Right ventricle myocardium inferior (tissue), 1 donor: ENCODE measurements around the gene TMIE. TPM values are rescaled to one million over a fixed set of nuclear protein-coding genes. Genes with fewer than 3 reads are reported as not detected.
"Not testable (repeated sequence)": the region's sequence is repeated elsewhere in the genome, so short reads cannot be mapped to it uniquely, and the experiment has no call there.

Source experiments
- ATAC-seq: fragments of 200-7000 bp; cut with Tn5 transposase; one replicate; pipeline ENCODE4 v1.9.1; 2020; ENCODE audit warnings: mild to moderate bottlenecking, moderate library complexity
- DNase-seq: peaks from one replicate; pipeline ENCODE4 v3.0.0; 2021; ENCODE audit errors: missing footprints
- intact Hi-C: fragments of 100-400 bp; cut with DNase I; formaldehyde crosslinking; loops from one replicate; pipeline ENCODE4 v1.11.0; 2022
- total RNA-seq: library from RNA; stranded (reverse); fragmentation: NEBNext Ultra II Directional; extraction: Animal tissue kit (Norgen Biotek cat#: 25700); gene quantifications from one replicate; pipeline ENCODE4 v1.2.1, GENCODE V29; 2021
- donor health status: DM: no; HTN: yes; CAD: no; lungs with severe emphysema.

TMIE gene
- total RNA-seq, 1 donor from 2014 or later: 0.89 TPM

GRCh38 chr3:46702246-46703012 lies 1.2 kb downstream of the TMIE start:
- ATAC-seq: no peak

GRCh38 chr3:46703013-46703520 lies 1.9 kb downstream of the TMIE start:
- ATAC-seq (no peak), DNase-seq (peak; percentile 15)
- intact Hi-C loops: loop anchor here (10.0 kb wide), 1 partner anchor 302 kb away; no protein-coding TSS in a partner anchor

More at GRCh38 chr3:46702246-46703012, 1.2 kb downstream of the TMIE start:
- peak; percentile 27 for DNase-seq
- intact Hi-C loops: loop anchor here (10.0 kb wide), 1 partner anchor 302 kb away; no protein-coding TSS in a partner anchor

DNA sequence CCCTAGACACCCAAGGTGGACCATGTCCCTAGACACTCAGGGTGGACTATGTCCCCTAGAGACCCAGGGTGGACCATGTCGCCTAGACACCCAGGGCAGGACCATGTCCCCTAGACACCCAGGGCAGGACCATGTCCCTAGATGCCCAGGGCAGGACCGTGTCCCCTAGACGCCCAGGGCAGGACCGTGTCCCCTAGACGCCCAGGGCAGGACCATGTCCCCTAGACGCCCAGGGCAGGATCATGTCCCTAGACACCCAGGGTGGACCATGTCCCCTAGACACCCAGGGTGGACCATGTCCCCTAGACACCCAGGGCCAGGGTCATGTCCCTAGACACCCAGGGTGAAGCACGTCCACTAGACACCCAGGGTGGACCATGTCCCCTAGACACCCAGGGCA lies 3.2 kb downstream of the TMIE start:
- ATAC-seq: not testable (repeated sequence)
- intact Hi-C loops: loop anchor here (10.0 kb wide), 1 partner anchor 300 kb away; no protein-coding TSS in a partner anchor

DNA sequence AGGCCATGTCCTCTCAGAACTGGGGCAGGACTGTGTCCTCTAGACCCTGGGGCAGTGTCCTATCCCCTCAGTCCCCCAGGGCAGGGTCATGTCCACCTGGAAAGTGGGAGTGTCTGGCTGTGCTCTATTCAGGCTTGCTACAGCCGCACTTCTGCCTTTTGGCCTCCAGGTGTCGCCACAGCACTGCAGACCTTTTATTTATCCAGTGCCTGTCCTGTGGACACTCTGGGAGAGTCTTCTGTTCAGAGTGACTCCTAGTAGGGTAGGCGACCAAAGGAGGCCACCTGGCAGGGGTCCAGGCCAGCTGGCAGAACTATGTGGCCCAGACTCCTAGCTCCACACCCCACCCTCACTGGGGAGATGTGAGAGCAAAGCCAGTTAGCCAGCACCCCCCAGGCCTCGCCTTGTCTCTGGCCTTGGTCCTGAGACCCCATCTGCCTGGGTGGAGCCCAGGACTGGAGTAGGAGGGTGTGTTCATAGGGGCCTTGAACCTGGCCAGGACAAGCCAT lies 3.9 kb downstream of the TMIE start:
- intact Hi-C loops: loop anchor here (1.0 to 10.0 kb wide), 4 partner anchors 142 to 300 kb away; no protein-coding TSS in a partner anchor
- ATAC-seq: peak; percentile 85
- DNase-seq: peak; percentile 85

More for the DNA sequence above, 3.2 kb downstream of the TMIE start:
- not testable (repeated sequence) for DNase-seq

DNA sequence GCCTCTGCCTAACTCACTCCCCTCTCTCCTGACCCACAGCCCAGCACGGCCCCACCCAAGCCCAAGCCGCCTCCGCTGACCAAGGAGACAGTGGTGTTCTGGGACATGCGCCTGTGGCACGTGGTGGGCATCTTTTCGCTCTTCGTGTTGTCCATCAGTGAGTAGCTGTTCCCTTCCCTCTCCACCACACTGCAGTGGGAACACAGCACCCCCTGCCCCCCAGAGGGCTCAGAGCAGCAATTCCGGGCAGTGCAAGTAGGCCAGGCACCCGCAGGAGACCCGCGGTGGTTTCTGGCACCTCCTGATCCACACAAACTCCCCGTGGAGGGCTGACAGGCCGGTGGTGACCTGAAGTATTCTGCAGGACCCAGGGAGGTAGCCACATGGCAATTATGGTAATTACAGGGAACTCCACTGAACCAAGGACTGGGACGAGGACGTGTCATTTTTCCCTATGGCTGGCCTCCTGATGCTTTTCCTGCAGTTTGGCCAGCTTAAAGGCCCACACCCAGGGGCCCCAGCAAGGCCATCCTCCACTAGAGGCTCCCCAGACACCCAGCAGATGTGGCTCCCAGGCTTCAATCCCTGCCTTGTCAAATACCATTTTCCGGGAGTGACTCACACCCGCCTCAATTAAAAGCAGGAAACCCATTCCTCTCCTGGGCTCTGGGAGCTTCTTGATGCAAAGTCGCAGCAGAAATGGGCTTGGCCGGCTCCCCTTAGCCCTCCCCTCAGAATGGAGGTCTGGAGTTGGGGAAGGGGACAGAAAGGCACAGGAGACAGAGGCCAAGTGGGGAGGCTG lies 4.8 kb downstream of the TMIE start:
- ATAC-seq (no peak), DNase-seq (peak; percentile 63)
- intact Hi-C loops: loop anchor here (1.0 to 10.0 kb wide), 4 partner anchors 141 to 299 kb away; no protein-coding TSS in a partner anchor

DNA sequence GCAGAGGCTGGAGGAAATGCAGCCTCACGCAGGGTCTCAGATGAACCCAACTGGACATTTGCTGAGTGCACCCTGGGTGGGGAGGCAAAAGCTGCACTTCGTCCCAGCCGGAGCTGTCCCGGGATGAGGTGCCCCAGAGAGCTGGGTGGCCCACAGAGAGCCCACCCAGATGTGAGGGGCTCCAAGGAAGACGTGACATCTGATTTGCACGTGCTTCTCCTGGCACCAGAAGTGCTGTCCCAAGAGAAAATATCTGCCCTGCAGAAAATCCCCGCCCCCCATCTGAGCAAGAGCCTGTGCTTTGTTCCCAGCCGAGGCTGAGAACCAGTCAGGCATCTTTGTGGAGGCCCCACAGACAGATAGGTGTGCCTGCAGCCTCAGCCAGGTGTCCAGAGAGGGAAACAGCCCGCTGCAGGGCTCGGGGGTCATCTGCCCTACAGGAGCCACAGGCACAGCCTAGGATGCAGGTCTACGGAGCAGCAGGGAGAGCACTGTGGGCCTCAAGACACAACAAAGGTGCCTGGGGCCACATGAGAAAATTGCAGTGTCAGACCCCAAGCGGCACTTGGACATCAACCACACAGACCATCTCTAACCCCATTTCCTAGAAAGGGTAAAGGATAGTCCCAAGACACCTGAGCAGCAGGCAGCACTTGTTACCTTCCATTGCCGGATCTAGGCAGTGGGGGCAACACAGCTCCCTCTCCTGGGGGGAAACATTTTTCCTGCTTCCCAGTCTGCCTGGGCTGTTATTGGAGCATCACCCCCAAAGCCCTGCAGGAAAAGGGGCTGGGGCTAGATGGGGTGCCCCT lies 5.8 kb downstream of the TMIE start:
- DNase-seq (peak; percentile 57), ATAC-seq (no peak)
- intact Hi-C loops: loop anchor here (5.0 to 10.0 kb wide), 2 partner anchors 140 to 298 kb away; no protein-coding TSS in a partner anchor

- no peak for ATAC-seq
- intact Hi-C loops: loop anchor here (5.0 to 10.0 kb wide), 2 partner anchors 140 to 297 kb away; no protein-coding TSS in a partner anchor
- DNase-seq: peak; percentile 56
Measured at GRCh38 chr3:46707601-46708011, 6.4 kb downstream of the TMIE start.

GRCh38 chr3:46708401-46709156 lies 7.4 kb downstream of the TMIE start:
- ATAC-seq (no peak), DNase-seq (peak; percentile 23)
- intact Hi-C loops: loop anchor here (5.0 to 10.0 kb wide), 2 partner anchors 139 to 296 kb away; no protein-coding TSS in a partner anchor

DNA sequence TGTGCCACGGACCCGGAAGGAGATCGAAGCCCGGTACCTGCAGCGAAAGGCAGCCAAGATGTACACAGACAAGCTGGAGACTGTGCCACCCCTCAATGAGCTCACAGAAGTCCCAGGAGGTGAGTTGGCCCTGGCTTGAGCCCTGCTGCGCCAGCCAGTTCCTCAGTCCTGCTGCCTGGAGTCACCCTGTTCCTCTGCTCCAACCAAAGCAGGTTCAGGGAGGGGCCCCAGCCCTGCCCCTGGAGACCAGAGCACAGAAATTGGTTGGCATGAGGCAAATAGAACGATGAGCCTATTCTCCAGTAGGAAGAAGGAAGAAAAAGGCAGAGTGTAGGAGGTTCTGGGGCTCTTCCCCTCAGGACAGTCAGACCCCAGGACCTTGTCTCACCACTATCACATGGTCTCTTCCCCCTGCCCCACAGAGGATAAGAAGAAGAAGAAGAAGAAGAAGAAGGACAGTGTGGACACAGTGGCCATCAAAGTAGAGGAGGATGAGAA lies 8.0 kb downstream of the TMIE start:
- DNase-seq: peak; percentile 46
- intact Hi-C loops: loop anchor here (5.0 to 10.0 kb wide), 2 partner anchors 138 to 296 kb away; no protein-coding TSS in a partner anchor
- ATAC-seq: no peak

- DNase-seq (peak; percentile 44), ATAC-seq (no peak)
- intact Hi-C loops: loop anchor here (5.0 to 10.0 kb wide), 2 partner anchors 138 to 295 kb away; no protein-coding TSS in a partner anchor
Measured at GRCh38 chr3:46709721-46710120, 8.5 kb downstream of the TMIE start.

GRCh38 chr3:46710229-46710628 lies 9.0 kb downstream of the TMIE start:
- no peak for DNase-seq
- intact Hi-C loops: no loop called here
- ATAC-seq: no peak

- no peak for DNase-seq
- no peak for ATAC-seq
- intact Hi-C loops: no loop called here
Measured at GRCh38 chr3:46710671-46711295, 9.6 kb downstream of the TMIE start.

DNA sequence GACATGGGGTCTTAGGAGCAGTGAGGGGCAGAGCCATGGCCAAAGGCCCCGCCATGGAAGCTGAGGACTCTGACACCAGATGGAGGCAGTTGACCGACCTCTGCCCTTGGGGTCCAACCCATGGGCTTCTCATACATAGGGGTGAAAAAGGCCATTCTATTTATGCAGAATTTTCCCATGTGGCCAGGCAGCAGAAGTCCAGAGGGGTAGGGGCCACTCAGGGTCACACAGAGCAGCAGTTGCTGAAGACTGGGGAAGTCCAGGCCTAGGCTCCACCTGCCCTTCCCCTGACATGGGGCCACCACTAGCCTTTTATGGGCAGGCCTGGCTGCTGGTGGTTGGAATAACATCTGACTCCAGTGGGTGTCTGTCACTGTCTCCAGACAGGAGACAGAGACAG lies 10.1 kb downstream of the TMIE start:
- no peak for DNase-seq
- intact Hi-C loops: no loop called here
- ATAC-seq: no peak

- ATAC-seq: no peak
- intact Hi-C loops: no loop called here
- DNase-seq: no peak
Measured at GRCh38 chr3:46711760-46712159, 10.6 kb downstream of the TMIE start.

GRCh38 chr3:46712191-46713049 lies 11.2 kb downstream of the TMIE start:
- ATAC-seq (no peak), DNase-seq (no peak)
- intact Hi-C loops: no loop called here
